LNCaP clone FGC (cell line): ENCODE data around the gene CHMP4B.

Source experiments
- DNase-seq: peaks from one replicate; pipeline ENCODE4 v3.0.0-alpha.2; 2011; ENCODE audit warnings: low read depth
- H3K4me3 ChIP-seq: 2 replicates; pipeline ENCODE4 v1.5.1; 2011; ENCODE audit warnings: mild to moderate bottlenecking, low read depth, low read length, control low read depth
- CTCF ChIP-seq: IDR thresholded peaks from 2 replicates; pipeline ENCODE4 v1.5.1; 2012; ENCODE audit warnings: mild to moderate bottlenecking; ENCODE audit not compliant: control insufficient read depth, insufficient read depth; ENCODE audit errors: extremely low read depth

The CHMP4B gene

GRCh38 chr20:33810885-33811775 is at the start of gene CHMP4B:
CHMP4B (plus strand) TSS chr20:33811348; CDS start chr20:33811469, 121 bp downstream.
- peak; percentile 96 for DNase-seq
- peak within 1 kb of the TSS; percentile 84 for H3K4me3 ChIP-seq
- no peak for TF ChIP-seq CTCF

- DNase-seq = no peak
- no peak for TF ChIP-seq CTCF
Observed at GRCh38 chr20:33761698-33762250, 49.4 kb upstream of the CHMP4B start.

GRCh38 chr20:33765099-33765498 is 46.0 kb upstream of the CHMP4B start:
- no peak for DNase-seq
- TF ChIP-seq CTCF = no peak
- no peak overlapping the region for H3K4me3 ChIP-seq

More at GRCh38 chr20:33761698-33762250, 49.4 kb upstream of the CHMP4B start:
- H3K4me3 ChIP-seq = no peak overlapping the region

- DNase-seq = no peak
- no peak overlapping the region for H3K4me3 ChIP-seq
- no peak for TF ChIP-seq CTCF
Observed at GRCh38 chr20:33765592-33765991, 45.6 kb upstream of the CHMP4B start.

- H3K4me3 ChIP-seq = no peak overlapping the region
- no peak for TF ChIP-seq CTCF
- DNase-seq = no peak
Observed at GRCh38 chr20:33766686-33767085, 44.5 kb upstream of the CHMP4B start.

GRCh38 chr20:33767777-33768138 is 43.4 kb upstream of the CHMP4B start:
- TF ChIP-seq CTCF = no peak
- DNase-seq = no peak
- H3K4me3 ChIP-seq = no peak overlapping the region
